ENCODE results near the gene ANKRD16.
"Not testable (repeated sequence)": the region's sequence is repeated elsewhere in the genome, so short reads cannot be mapped to it uniquely, and the experiment has no call there.

ANKRD16 gene

GRCh38 chr10:5831446-5831782 lies 58.3 kb downstream of the ANKRD16 start:
- no peak for DNase-seq

- DNase-seq = no peak
Measured at GRCh38 chr10:5830629-5831445, 58.9 kb downstream of the ANKRD16 start.

GRCh38 chr10:5829267-5829666 lies 60.4 kb downstream of the ANKRD16 start:
- DNase-seq = no peak

GRCh38 chr10:5828725-5829124 lies 61.0 kb downstream of the ANKRD16 start:
- no peak for DNase-seq

GRCh38 chr10:5827841-5828240 lies 61.9 kb downstream of the ANKRD16 start:
- no peak for DNase-seq

- DNase-seq = not testable (repeated sequence)
Measured at GRCh38 chr10:5826511-5826910, 63.2 kb downstream of the ANKRD16 start.

GRCh38 chr10:5818894-5819293 lies 70.8 kb downstream of the ANKRD16 start:
- DNase-seq = no peak

GRCh38 chr10:5818048-5818331 lies 71.7 kb downstream of the ANKRD16 start:
- DNase-seq = no peak

GRCh38 chr10:5817322-5818047 lies 72.2 kb downstream of the ANKRD16 start:
- DNase-seq = no peak

GRCh38 chr10:5816170-5816569 lies 73.5 kb downstream of the ANKRD16 start:
- no peak for DNase-seq

GRCh38 chr10:5814110-5815107 lies 75.3 kb downstream of the ANKRD16 start:
- DNase-seq = peak in 1 of 2 experiments; percentile 1

- peak; percentile 69 to 84 for DNase-seq
Measured at GRCh38 chr10:5813341-5814109, 76.2 kb downstream of the ANKRD16 start, which contains the start of gene GDI2. Gene GDI2 (minus strand): TSS chr10:5813434. CDS start chr10:5813258, 176 bp downstream.

- DNase-seq = no peak
Measured at GRCh38 chr10:5813091-5813340, 76.7 kb downstream of the ANKRD16 start.

- DNase-seq = peak in 1 of 2 experiments; percentile 1
Measured at GRCh38 chr10:5812283-5813090, 77.2 kb downstream of the ANKRD16 start.

All from NCI-H524 (cell line).